ENCODE results near the gene ASCC3.

Gene ASCC3

GRCh38 chr6:100693249-100693927 is 187.7 kb downstream of the ASCC3 start:
- Histone ChIP-seq H3F3A (ENCODE audit: insufficient read depth, low read length) (no peaks in the 10 kb centered on the region), H3K79me2 (ENCODE audit: insufficient read depth, low read length) (no peaks in the 10 kb centered on the region), H4K20me1 (ENCODE audit: insufficient read depth, low read length) (no peaks in the 10 kb centered on the region), H3K27ac (ENCODE audit: low read depth, low read length, poor library complexity, severe bottlenecking) (no peak overlapping the region), H2AFZ (ENCODE audit: low read length) (no peak overlapping the region), H3K27me3 (ENCODE audit: insufficient read depth, low read length) (no peaks in the 10 kb centered on the region), H3K4me3 (ENCODE audit: low read depth, low read length, poor library complexity, severe bottlenecking) (no peak overlapping the region), H3K9me2 (ENCODE audit: low read depth, low read length) (no peaks in the 10 kb centered on the region), H3K9ac (ENCODE audit: low read length) (no peak overlapping the region), H3K4me2 (ENCODE audit: low read length) (no peak overlapping the region), H3K4me1 (ENCODE audit: insufficient read depth, low read length, severe bottlenecking) (no peaks in the 10 kb centered on the region), H3K9me3 (ENCODE audit: low read length) (no peaks in the 10 kb centered on the region), H3K36me3 (ENCODE audit: insufficient read depth, low read length) (no peaks in the 10 kb centered on the region)
- no peak for TF ChIP-seq EZH2 (IDR thresholded peaks at IDR 0.05; ENCODE audit: borderline replicate concordance, low read length)
- no peak for TF ChIP-seq CTCF (IDR thresholded peaks at IDR 0.05; ENCODE audit: low read length)

GRCh38 chr6:100691972-100692371 is 189.2 kb downstream of the ASCC3 start:
- Histone ChIP-seq H3K4me3 (ENCODE audit: low read depth, low read length, poor library complexity, severe bottlenecking) (no peak overlapping the region), H3K4me2 (ENCODE audit: low read length) (no peak overlapping the region), H3K27me3 (ENCODE audit: insufficient read depth, low read length) (no peaks in the 10 kb centered on the region), H3K79me2 (ENCODE audit: insufficient read depth, low read length) (no peaks in the 10 kb centered on the region), H3K4me1 (ENCODE audit: insufficient read depth, low read length, severe bottlenecking) (no peaks in the 10 kb centered on the region), H3F3A (ENCODE audit: insufficient read depth, low read length) (no peaks in the 10 kb centered on the region), H3K27ac (ENCODE audit: low read depth, low read length, poor library complexity, severe bottlenecking) (no peak overlapping the region), H3K9ac (ENCODE audit: low read length) (no peak overlapping the region), H4K20me1 (ENCODE audit: insufficient read depth, low read length) (no peaks in the 10 kb centered on the region), H3K9me2 (ENCODE audit: low read depth, low read length) (no peaks in the 10 kb centered on the region), H2AFZ (ENCODE audit: low read length) (no peak overlapping the region), H3K36me3 (ENCODE audit: insufficient read depth, low read length) (no peaks in the 10 kb centered on the region), H3K9me3 (ENCODE audit: low read length) (no peaks in the 10 kb centered on the region)
- TF ChIP-seq EZH2 (IDR thresholded peaks at IDR 0.05; ENCODE audit: borderline replicate concordance, low read length): no peak
- no peak for TF ChIP-seq CTCF (IDR thresholded peaks at IDR 0.05; ENCODE audit: low read length)

- no peaks in the 10 kb centered on the region for H3K4me1 ChIP-seq (ENCODE audit: insufficient read depth, low read length, severe bottlenecking)
- no peaks in the 10 kb centered on the region for H3K9me2 ChIP-seq (ENCODE audit: low read depth, low read length)
- H3K27me3 ChIP-seq (ENCODE audit: insufficient read depth, low read length): no peaks in the 10 kb centered on the region
- no peak overlapping the region for H3K27ac ChIP-seq (ENCODE audit: low read depth, low read length, poor library complexity, severe bottlenecking)
- no peak overlapping the region for H3K4me2 ChIP-seq (ENCODE audit: low read length)
- H4K20me1 ChIP-seq (ENCODE audit: insufficient read depth, low read length): no peaks in the 10 kb centered on the region
- no peak overlapping the region for H3K9ac ChIP-seq (ENCODE audit: low read length)
- no peak overlapping the region for H3K4me3 ChIP-seq (ENCODE audit: low read depth, low read length, poor library complexity, severe bottlenecking)
- H3K9me3 ChIP-seq (ENCODE audit: low read length): no peaks in the 10 kb centered on the region
- H3F3A ChIP-seq (ENCODE audit: insufficient read depth, low read length): no peaks in the 10 kb centered on the region
- H3K79me2 ChIP-seq (ENCODE audit: insufficient read depth, low read length): no peaks in the 10 kb centered on the region
- H2AFZ ChIP-seq (ENCODE audit: low read length): no peak overlapping the region
- no peak for TF ChIP-seq CTCF (IDR thresholded peaks at IDR 0.05; ENCODE audit: low read length)
- no peak for TF ChIP-seq EZH2 (IDR thresholded peaks at IDR 0.05; ENCODE audit: borderline replicate concordance, low read length)
- no peaks in the 10 kb centered on the region for H3K36me3 ChIP-seq (ENCODE audit: insufficient read depth, low read length)
Observed at GRCh38 chr6:100686216-100686615, 194.9 kb downstream of the ASCC3 start.

Data from OCI-LY1 (cell line).